GM21367 (cell line): Measurements from ENCODE around the gene CRLF2.
"Not testable (repeated sequence)": the region's sequence is repeated elsewhere in the genome, so short reads cannot be mapped to it uniquely, and the experiment has no call there.

ENCODE experiments used
- ATAC-seq: cut with Tn5 transposase; IDR thresholded peaks from one replicate; pipeline ENCODE4 v1.9.1; 2021; ENCODE audit not compliant: unreplicated experiment

Gene CRLF2

GRCh38 chrX:1215123-1215823 lies 2.8 kb upstream of the CRLF2 start:
- no peak for ATAC-seq

GRCh38 chrX:1213971-1214370 lies 1.5 kb upstream of the CRLF2 start:
- no peak for ATAC-seq

GRCh38 chrX:1210844-1211243 lies 1.6 kb downstream of the CRLF2 start:
- no peak for ATAC-seq

- no peak for ATAC-seq
Measured at GRCh38 chrX:1207496-1208025, 4.9 kb downstream of the CRLF2 start.

GRCh38 chrX:1205681-1206611 lies 6.5 kb downstream of the CRLF2 start:
- no peak for ATAC-seq

- ATAC-seq, result no peak
Measured at GRCh38 chrX:1202251-1202650, 10.2 kb downstream of the CRLF2 start.

GRCh38 chrX:1196436-1196835 lies 16.0 kb downstream of the CRLF2 start:
- ATAC-seq, result no peak

- ATAC-seq, result not testable (repeated sequence)
Measured at GRCh38 chrX:1192196-1192595, 20.3 kb downstream of the CRLF2 start.

- no peak for ATAC-seq
Measured at GRCh38 chrX:1190596-1191145, 21.8 kb downstream of the CRLF2 start.

- ATAC-seq, result no peak
Measured at GRCh38 chrX:1185561-1185960, 26.9 kb downstream of the CRLF2 start.

- no peak for ATAC-seq
Measured at GRCh38 chrX:1182211-1182610, 30.2 kb downstream of the CRLF2 start.

- not testable (repeated sequence) for ATAC-seq
Measured at GRCh38 chrX:1181661-1182060, 30.8 kb downstream of the CRLF2 start.

GRCh38 chrX:1181170-1181569 lies 31.3 kb downstream of the CRLF2 start:
- no peak for ATAC-seq

GRCh38 chrX:1178580-1179057 lies 33.8 kb downstream of the CRLF2 start:
- ATAC-seq, result no peak

GRCh38 chrX:1176531-1177320 lies 35.7 kb downstream of the CRLF2 start:
- ATAC-seq, result not testable (repeated sequence)

GRCh38 chrX:1174609-1175545 lies 37.6 kb downstream of the CRLF2 start:
- ATAC-seq, result not testable (repeated sequence)

GRCh38 chrX:1173435-1173834 lies 39.0 kb downstream of the CRLF2 start:
- ATAC-seq, result not testable (repeated sequence)

- ATAC-seq, result no peak
Measured at GRCh38 chrX:1172496-1172895, 40.0 kb downstream of the CRLF2 start.

- not testable (repeated sequence) for ATAC-seq
Measured at GRCh38 chrX:1171915-1172314, 40.5 kb downstream of the CRLF2 start.
